Sigmoid colon (tissue), 7 donors: ENCODE measurements around the gene RSF1. TPM values are rescaled to one million over a fixed set of nuclear protein-coding genes. Genes with fewer than 3 reads are reported as not detected.

Experiments used
- DNase-seq: peaks from one replicate; pipeline ENCODE4 v3.0.0-alpha.2; 2019
- H3K27ac ChIP-seq, 4 donors: fragments of 200-600 bp; sonication (generic); one replicate each; pipeline ENCODE4 v1.5.1; 2016 to 2019; ENCODE audit warnings: mild to moderate bottlenecking in 1 of 4
- H3K27me3 ChIP-seq, 3 donors: fragments of 200-600 bp; sonication (generic); one replicate each; pipeline ENCODE4 v1.5.1; 2019; ENCODE audit warnings: mild to moderate bottlenecking in 1 of 3
- H3K36me3 ChIP-seq, 4 donors: fragments of 200-600 bp; sonication (generic); one replicate each; pipeline ENCODE4 v1.5.1; 2016 to 2019
- H3K4me1 ChIP-seq, 4 donors: fragments of 200-600 bp; sonication (generic); one replicate each; pipeline ENCODE4 v1.5.1; 2017 to 2019
- H3K4me3 ChIP-seq, 4 donors: fragments of 200-600 bp; sonication (generic); one replicate each; pipeline ENCODE4 v1.5.1; 2017 to 2019; ENCODE audit warnings: mild to moderate bottlenecking in 2 of 4, moderate library complexity in 1 of 4
- H3K9me3 ChIP-seq, 4 donors: fragments of 200-600 bp in 3 of 4; sonication (generic) in 3 of 4; one replicate each; pipeline versions ENCODE4 v1.5.1 to v1.6.1; 2013 to 2019
- CTCF ChIP-seq, 4 experiments: fragments of 450-650 bp in 3 of 4; fragments of 200-600 bp in 1 of 4; IDR thresholded peaks; one replicate each; pipeline ENCODE4 v1.5.1; 2016 to 2019; ENCODE audit warnings: antibody characterized with exemption in 4 of 4, mild to moderate bottlenecking in 3 of 4, moderate library complexity in 2 of 4
- EP300 ChIP-seq, 4 donors: sonication (generic); formaldehyde crosslinking; IDR thresholded peaks; one replicate each; pipeline ENCODE4 v1.6.1; 2017; ENCODE audit warnings: antibody characterized with exemption in 4 of 4
- POLR2A ChIP-seq, 2 donors: fragments of 450-650 bp; IDR thresholded peaks; one replicate each; pipeline ENCODE4 v1.6.1; 2016; ENCODE audit warnings: antibody characterized with exemption in 2 of 2, mild to moderate bottlenecking in 2 of 2, moderate library complexity in 2 of 2
- POLR2AphosphoS5 ChIP-seq, 4 donors: sonication (generic); formaldehyde crosslinking; IDR thresholded peaks; one replicate each; pipeline ENCODE4 v1.6.1; 2017; ENCODE audit warnings: antibody characterized with exemption in 4 of 4
- WGBS, 2 donors: extraction: QIAGEN DNeasy Blood & Tissue Kit; methylation state at CpG; one replicate each; pipeline ENCODE4 v1.1.7; 2013; 5-methylcytosine and 5-hydroxymethylcytosine counted together
- intact Hi-C: fragments of 100-400 bp; cut with DNase I; formaldehyde crosslinking; loops from one replicate; pipeline ENCODE4 v1.15.1; 2023
- polyA plus RNA-seq, 3 donors: library from polyadenylated mRNA; stranded (reverse); fragments of 200-250 nt; gene quantifications; one replicate each; pipeline ENCODE4 v1.2.3, GENCODE V29; 2013
- total RNA-seq, 4 donors: library from RNA; depleted of rRNA; stranded (reverse); fragments of >200 nt; gene quantifications; one replicate each; pipeline ENCODE4 v1.1.0, GENCODE V29; 2016
- donor health status: healthy with polysubstance abuse.
- donor health status: Bipolar disorder and iron deficiency.
- donor health status: healthy.

The RSF1 gene
- total and polyA plus RNA-seq, 7 donors, result 9.6 to 90.7 (median 61.5) TPM

- intact Hi-C loops, result no loop called here
- no peak overlapping the region for H3K4me3 ChIP-seq
- no peak for DNase-seq
- no peak for TF ChIP-seq CTCF (IDR thresholded peaks at IDR 0.05)
- TF ChIP-seq EP300 (IDR thresholded peaks at IDR 0.05), result no peak
- TF ChIP-seq POLR2AphosphoS5 (IDR thresholded peaks at IDR 0.05), result no peak
- TF ChIP-seq POLR2A (IDR thresholded peaks at IDR 0.05), result no peak
- H3K27ac ChIP-seq, result no peak overlapping the region
- no peaks in the 10 kb centered on the region for H3K36me3 ChIP-seq
- 93 to 95% methylated on average over 5 of the region's 5 CpGs for WGBS, 2 donors
- H3K4me1 ChIP-seq, result peaks cover 0 to 30% (median 19%) of the 10 kb centered on the region in 4 donors
- no peaks in the 10 kb centered on the region for H3K9me3 ChIP-seq
- no peaks in the 10 kb centered on the region for H3K27me3 ChIP-seq
These were observed 71.3 kb downstream of the RSF1 start for GRCh38 chr11:77749232-77749631.

- Histone ChIP-seq H3K36me3 (no peaks in the 10 kb centered on the region), H3K27ac (no peak overlapping the region), H3K9me3 (no peaks in the 10 kb centered on the region), H3K4me3 (no peak overlapping the region), H3K27me3 (no peaks in the 10 kb centered on the region), H3K4me1 (peaks cover 0 to 30% (median 19%) of the 10 kb centered on the region in 4 donors)
- WGBS, 2 donors, result 83 to 94% methylated on average over 5 of the region's 5 CpGs
- TF ChIP-seq CTCF (IDR thresholded peaks at IDR 0.05) (no peak), POLR2A (IDR thresholded peaks at IDR 0.05) (no peak), POLR2AphosphoS5 (IDR thresholded peaks at IDR 0.05) (no peak), EP300 (IDR thresholded peaks at IDR 0.05) (no peak)
- intact Hi-C loops, result no loop called here
- no peak for DNase-seq
These were observed 72.3 kb downstream of the RSF1 start for GRCh38 chr11:77748266-77748665.

- DNase-seq, result no peak
- peaks cover 0 to 23% (median 13%) of the 10 kb centered on the region in 4 donors for H3K4me1 ChIP-seq
- no peaks in the 10 kb centered on the region for H3K9me3 ChIP-seq
- H3K27me3 ChIP-seq, result no peaks in the 10 kb centered on the region
- H3K27ac ChIP-seq, result no peak overlapping the region
- WGBS, 2 donors, result 92 to 96% methylated on average over 3 of the region's 3 CpGs
- intact Hi-C loops, result no loop called here
- TF ChIP-seq POLR2AphosphoS5 (IDR thresholded peaks at IDR 0.05), result no peak
- TF ChIP-seq POLR2A (IDR thresholded peaks at IDR 0.05), result no peak
- no peak for TF ChIP-seq CTCF (IDR thresholded peaks at IDR 0.05)
- no peak for TF ChIP-seq EP300 (IDR thresholded peaks at IDR 0.05)
- no peaks in the 10 kb centered on the region for H3K36me3 ChIP-seq
- no peak overlapping the region for H3K4me3 ChIP-seq
These were observed 73.0 kb downstream of the RSF1 start for GRCh38 chr11:77747381-77747969.

GRCh38 chr11:77736473-77736872 is 84.0 kb downstream of the RSF1 start:
- WGBS, 2 donors, result 96 to 99% methylated on average over 2 of the region's 2 CpGs
- H3K4me1 ChIP-seq, result no peaks in the 10 kb centered on the region
- no peak for DNase-seq
- H3K27me3 ChIP-seq, result no peaks in the 10 kb centered on the region
- peaks cover 4 to 58% (median 18%) of the 10 kb centered on the region in 4 donors for H3K36me3 ChIP-seq
- H3K4me3 ChIP-seq, result no peak overlapping the region
- H3K9me3 ChIP-seq, result no peaks in the 10 kb centered on the region
- TF ChIP-seq CTCF (IDR thresholded peaks at IDR 0.05) (no peak), EP300 (IDR thresholded peaks at IDR 0.05) (no peak), POLR2AphosphoS5 (IDR thresholded peaks at IDR 0.05) (no peak), POLR2A (IDR thresholded peaks at IDR 0.05) (no peak)
- intact Hi-C loops, result no loop called here
- H3K27ac ChIP-seq, result no peak overlapping the region

- intact Hi-C loops, result no loop called here
- DNase-seq, result no peak
- no peaks in the 10 kb centered on the region for H3K27me3 ChIP-seq
These were observed 85.6 kb downstream of the RSF1 start for GRCh38 chr11:77734890-77735289.

More at GRCh38 chr11:77734890-77735289, 85.6 kb downstream of the RSF1 start:
- no peak for TF ChIP-seq EP300 (IDR thresholded peaks at IDR 0.05)
- no peak for TF ChIP-seq POLR2A (IDR thresholded peaks at IDR 0.05)
- no peak for TF ChIP-seq POLR2AphosphoS5 (IDR thresholded peaks at IDR 0.05)
- no peak for TF ChIP-seq CTCF (IDR thresholded peaks at IDR 0.05)
- H3K36me3 ChIP-seq, result peaks cover 4 to 55% (median 20%) of the 10 kb centered on the region in 4 donors
- no peak overlapping the region for H3K27ac ChIP-seq
- H3K4me3 ChIP-seq, result no peak overlapping the region
- 98 to 99% methylated on average over 26 of the region's 26 CpGs for WGBS, 2 donors
- H3K4me1 ChIP-seq, result no peaks in the 10 kb centered on the region
- peaks cover 0 to 10% (median 8%) of the 10 kb centered on the region in 4 donors for H3K9me3 ChIP-seq
